Omental fat pad (tissue), 4 donors: ENCODE results near the gene KLB. TPM values are rescaled to one million over a fixed set of nuclear protein-coding genes. Genes with fewer than 3 reads are reported as not detected.
"Not testable (repeated sequence)": the region's sequence is repeated elsewhere in the genome, so short reads cannot be mapped to it uniquely, and the experiment has no call there.

Experiments
- ATAC-seq: fragments of 150-250 bp; one replicate; pipeline ENCODE4 v1.9.1; 2016; ENCODE audit warnings: mild to moderate bottlenecking, moderate library complexity; ENCODE audit not compliant: low FRiP score
- DNase-seq: peaks from one replicate; pipeline ENCODE4 v3.0.0-alpha.2; 2019; ENCODE audit warnings: low spot score
- total RNA-seq, 4 donors: library from RNA; depleted of rRNA; stranded (reverse); fragments of >200 nt; gene quantifications; one replicate each; pipeline ENCODE4 v1.1.0, GENCODE V29; 2016
- TF ChIP-seq, protein P1 (sequence below), 3 donors: fragments of 450-650 bp; IDR thresholded peaks; one replicate each; pipeline ENCODE4 v1.5.1; 2016 to 2017; ENCODE audit warnings: antibody characterized with exemption in 3 of 3, mild to moderate bottlenecking in 3 of 3, moderate library complexity in 2 of 3

KLB gene
- total RNA-seq, 4 donors from 2014 or later = 7.9 to 70.9 (median 12.1) TPM

DNA sequence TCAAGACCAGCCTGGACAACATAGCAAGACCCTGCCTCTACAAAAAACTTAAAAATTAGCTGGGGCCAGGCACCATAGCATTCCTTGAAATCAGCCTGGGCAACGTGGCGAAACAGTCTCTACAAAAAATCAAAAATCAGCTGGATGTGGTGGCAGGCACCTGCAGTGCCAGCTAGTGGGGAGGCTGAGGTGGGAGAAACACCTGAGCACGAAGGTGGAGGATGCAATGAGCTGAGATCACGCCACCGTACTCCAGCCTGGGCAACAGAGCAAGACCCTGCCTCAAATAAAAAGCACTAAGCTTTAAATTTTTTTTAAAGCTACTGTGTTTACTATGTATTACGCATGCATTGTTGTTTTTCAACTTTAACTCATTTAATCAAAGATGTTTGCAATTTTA lies 48.8 kb downstream of the KLB start:
- no peak for ATAC-seq
- TF ChIP-seq, protein P1, sequence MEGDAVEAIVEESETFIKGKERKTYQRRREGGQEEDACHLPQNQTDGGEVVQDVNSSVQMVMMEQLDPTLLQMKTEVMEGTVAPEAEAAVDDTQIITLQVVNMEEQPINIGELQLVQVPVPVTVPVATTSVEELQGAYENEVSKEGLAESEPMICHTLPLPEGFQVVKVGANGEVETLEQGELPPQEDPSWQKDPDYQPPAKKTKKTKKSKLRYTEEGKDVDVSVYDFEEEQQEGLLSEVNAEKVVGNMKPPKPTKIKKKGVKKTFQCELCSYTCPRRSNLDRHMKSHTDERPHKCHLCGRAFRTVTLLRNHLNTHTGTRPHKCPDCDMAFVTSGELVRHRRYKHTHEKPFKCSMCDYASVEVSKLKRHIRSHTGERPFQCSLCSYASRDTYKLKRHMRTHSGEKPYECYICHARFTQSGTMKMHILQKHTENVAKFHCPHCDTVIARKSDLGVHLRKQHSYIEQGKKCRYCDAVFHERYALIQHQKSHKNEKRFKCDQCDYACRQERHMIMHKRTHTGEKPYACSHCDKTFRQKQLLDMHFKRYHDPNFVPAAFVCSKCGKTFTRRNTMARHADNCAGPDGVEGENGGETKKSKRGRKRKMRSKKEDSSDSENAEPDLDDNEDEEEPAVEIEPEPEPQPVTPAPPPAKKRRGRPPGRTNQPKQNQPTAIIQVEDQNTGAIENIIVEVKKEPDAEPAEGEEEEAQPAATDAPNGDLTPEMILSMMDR (IDR thresholded peaks at IDR 0.05) = no peak

DNA sequence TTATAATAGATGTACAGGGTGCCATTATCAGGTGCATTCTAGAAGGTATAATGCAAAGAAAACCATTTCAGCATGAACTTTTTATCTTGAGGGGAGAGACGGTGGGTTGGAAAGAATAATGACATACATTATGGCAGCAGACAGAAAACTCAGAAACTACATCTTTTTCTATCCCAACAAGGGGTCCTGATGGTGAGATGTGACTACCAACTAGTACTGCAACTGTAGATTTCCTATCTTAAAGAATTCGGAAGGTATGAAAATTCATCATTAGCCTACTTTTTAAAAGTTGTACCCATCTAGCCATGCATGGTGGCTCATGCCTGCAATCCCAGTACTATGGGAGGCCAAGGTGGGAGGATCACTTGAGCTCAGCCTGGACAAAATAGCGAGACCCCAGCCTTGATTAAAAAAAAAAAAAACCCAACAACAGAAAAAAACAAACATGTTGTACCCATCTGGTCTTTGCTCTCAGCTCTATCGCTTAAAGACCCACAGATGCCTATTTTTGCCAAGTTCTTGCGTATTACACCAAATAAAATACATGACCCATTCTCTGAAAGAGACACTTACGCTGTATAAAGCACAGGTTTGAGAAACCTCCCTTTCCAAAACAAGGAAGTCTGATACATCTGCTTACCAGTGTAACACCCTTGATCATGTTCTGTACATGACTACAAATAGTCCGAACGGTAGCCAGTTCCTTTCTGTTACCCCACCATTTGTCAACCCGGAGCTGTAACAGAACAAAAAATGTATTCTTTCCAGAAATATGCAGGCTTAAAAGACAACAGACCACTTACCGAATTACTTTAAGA lies 50.4 kb downstream of the KLB start:
- DNase-seq (no peak), ATAC-seq (no peak)
- TF ChIP-seq, protein P1 (IDR thresholded peaks at IDR 0.05) = no peak

More for the DNA sequence above, 48.8 kb downstream of the KLB start:
- no peak for DNase-seq

GRCh38 chr4:39458161-39458504 lies 51.4 kb downstream of the KLB start:
- DNase-seq, ATAC-seq: not testable (repeated sequence)

DNA sequence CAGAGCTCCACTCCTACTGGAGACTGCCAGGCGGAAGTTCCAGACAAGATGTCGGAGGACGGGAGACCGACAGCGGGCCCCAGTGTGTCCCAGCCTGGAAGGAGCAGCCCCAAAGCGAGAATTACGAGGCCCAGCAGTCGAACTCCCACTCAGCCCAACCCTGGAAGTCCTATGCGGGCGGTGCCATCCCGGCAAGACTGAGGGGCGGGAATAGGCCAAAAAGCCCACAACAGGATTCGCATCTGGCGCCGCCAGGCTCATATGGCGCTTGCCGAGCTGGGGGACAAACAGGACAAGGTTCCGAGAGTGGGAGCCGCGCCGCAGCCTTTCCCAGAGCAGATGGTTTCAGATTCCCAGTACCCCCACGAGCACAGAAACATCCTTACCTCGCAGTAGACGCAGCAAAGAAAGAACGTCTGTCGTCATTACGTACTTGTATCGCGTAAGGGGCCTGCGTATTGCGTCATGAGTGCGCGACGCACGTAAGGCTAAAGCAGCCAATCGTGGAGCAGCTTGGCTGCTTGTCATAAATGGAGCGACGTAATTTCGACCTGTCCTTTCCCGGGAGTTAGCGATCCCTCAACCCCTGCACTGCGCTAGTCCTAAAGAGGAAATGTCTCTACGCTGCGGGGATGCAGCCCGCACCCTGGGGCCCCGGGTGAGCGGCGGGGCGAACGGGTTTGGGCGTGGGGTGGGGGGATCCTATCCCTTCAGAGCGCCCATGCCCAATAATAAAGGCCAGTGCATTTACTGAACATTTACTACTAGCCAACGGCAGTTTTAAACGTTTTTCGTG lies 52.0 kb downstream of the KLB start, which contains the start of the genes LIAS and RPL9:
Gene LIAS (plus strand): TSS at position 552 of the 796 bp plus-strand sequence. CDS start 62 bp downstream, at position 614.
Gene RPL9 (minus strand): TSS at position 418 of the 796 bp plus-strand sequence. CDS start 483 bp downstream, outside the sequence.
- TF ChIP-seq, protein P1 (IDR thresholded peaks at IDR 0.05) = no peak
- DNase-seq = peak; percentile 94
- ATAC-seq = peak; percentile 98

DNA sequence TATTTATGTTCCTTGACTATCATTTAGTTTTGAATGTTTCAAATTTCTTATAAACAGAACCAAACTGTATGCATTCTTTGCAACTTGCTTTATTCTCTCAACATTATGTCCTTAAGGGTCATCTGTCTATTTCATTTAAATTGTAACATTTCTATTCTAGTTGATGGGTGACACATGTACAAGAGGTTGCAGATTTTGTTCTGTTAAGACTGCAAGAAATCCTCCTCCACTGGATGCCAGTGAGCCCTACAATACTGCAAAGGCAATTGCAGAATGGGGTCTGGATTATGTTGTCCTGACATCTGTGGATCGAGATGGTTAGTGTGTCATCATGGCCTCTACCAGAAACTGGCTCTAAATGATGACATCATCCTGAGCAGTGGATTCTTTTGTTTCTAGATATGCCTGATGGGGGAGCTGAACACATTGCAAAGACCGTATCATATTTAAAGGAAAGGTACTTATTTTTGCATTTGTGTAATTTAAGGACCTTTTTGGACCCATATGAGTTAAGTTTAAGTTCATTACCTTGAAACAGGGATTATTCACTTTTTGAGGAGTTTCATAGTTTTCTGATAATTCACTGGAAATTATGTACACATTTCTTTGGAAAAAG lies 58.3 kb downstream of the KLB start:
- TF ChIP-seq, protein P1 (IDR thresholded peaks at IDR 0.05) = no peak
- no peak for ATAC-seq
- no peak for DNase-seq

- TF ChIP-seq, protein P1 (IDR thresholded peaks at IDR 0.05) = no peak
- ATAC-seq (no peak), DNase-seq (no peak)
Measured at GRCh38 chr4:39466747-39467146, 60.0 kb downstream of the KLB start.

GRCh38 chr4:39467464-39467863 lies 60.7 kb downstream of the KLB start:
- ATAC-seq = no peak
- no peak for DNase-seq
- TF ChIP-seq, protein P1 (IDR thresholded peaks at IDR 0.05) = no peak
